Measurements from ENCODE around the gene STIM1.

DNA sequence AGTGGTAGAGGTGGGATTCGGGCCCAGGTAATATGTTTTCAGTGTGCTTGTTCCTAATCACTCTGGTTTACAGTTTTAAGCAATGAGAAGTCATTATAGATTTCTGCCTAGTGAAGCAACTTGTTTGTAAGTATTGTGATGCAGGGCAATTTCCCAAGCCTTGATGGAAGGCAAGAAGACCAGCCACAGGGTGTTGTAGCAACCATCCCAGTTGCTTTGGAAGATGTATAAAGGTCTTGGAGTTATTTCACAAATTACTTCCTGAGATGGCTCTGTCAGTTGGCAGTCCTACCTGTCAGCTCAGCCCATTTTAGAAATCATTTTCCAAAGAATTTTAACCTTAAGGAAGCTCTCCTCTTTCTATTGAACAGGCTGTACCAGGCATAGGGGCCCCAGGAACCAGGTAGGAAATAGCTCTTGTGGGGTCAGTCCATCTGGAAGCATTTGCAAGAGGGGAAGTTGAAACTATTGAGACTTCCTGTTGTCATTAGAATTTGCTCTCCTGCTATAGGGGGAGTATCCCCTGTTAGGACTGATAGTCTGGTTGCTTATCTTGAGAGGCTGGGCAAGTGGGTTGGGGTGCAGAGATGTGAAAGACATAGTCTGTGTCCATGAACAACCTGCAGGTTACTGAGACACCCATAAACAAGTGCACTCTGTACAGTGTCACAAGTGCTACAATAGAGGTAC is 47.9 kb downstream of the STIM1 start:
- no peak for TF ChIP-seq ZNF24 (IDR thresholded peaks at IDR 0.05)
- no peak for TF ChIP-seq POLR2A (IDR thresholded peaks at IDR 0.05; ENCODE audit: low read depth, low read length)
- no peak for TF ChIP-seq CTCF (IDR thresholded peaks at IDR 0.05 in 2 of 3, conservative IDR thresholded peaks at IDR 0.05 in 1 of 3; ENCODE audit: control insufficient read depth in 2 of 3, extremely low read depth in 1 of 3, insufficient read depth in 1 of 3, low read depth in 3 of 3, low read length in 3 of 3)
- no peak for TF ChIP-seq KLF5 (IDR thresholded peaks at IDR 0.05; ENCODE audit: partially characterized antibody)
- TF ChIP-seq SIN3A (IDR thresholded peaks at IDR 0.05; ENCODE audit: low read depth, low read length): no peak
- no peak for TF ChIP-seq EZH2 (IDR thresholded peaks at IDR 0.05; ENCODE audit: borderline replicate concordance, control insufficient read depth, low read depth, low read length)
- no peak for TF ChIP-seq REST (IDR thresholded peaks at IDR 0.05; ENCODE audit: low read depth, low read length)
- TF ChIP-seq DPF2 (IDR thresholded peaks at IDR 0.05): no peak
- TF ChIP-seq TARDBP (IDR thresholded peaks at IDR 0.05; ENCODE audit: borderline replicate concordance): no peak
- no peak for TF ChIP-seq BCL11A (IDR thresholded peaks at IDR 0.05; ENCODE audit: low read depth, low read length)
- TF ChIP-seq TAF1 (IDR thresholded peaks at IDR 0.05; ENCODE audit: borderline replicate concordance, low read depth, low read length): no peak
- no peak for TF ChIP-seq NKRF (conservative IDR thresholded peaks at IDR 0.05)
- TF ChIP-seq ETV6 (conservative IDR thresholded peaks at IDR 0.05 in 1 of 2, IDR thresholded peaks at IDR 0.05 in 1 of 2; ENCODE audit: borderline replicate concordance in 1 of 2, low read depth in 1 of 2): peak in 1 of 2 experiments; percentile 80; a peak in 1 of 4 replicates
- no peak for TF ChIP-seq SP1 (IDR thresholded peaks at IDR 0.05; ENCODE audit: low read depth, low read length)

Measured in GM12878 (cell line).